Upper lobe of left lung (tissue), 6 donors: ENCODE results near the gene ALPG. TPM values are rescaled to one million over a fixed set of nuclear protein-coding genes. Genes with fewer than 3 reads are reported as not detected.
A peak's percentile ranks its signal among the peaks of the same experiment; 100 is the strongest.

Source experiments
- ATAC-seq, 2 donors: fragments of 200-7000 bp; cut with Tn5 transposase; one replicate each; pipeline ENCODE4 v1.9.1; 2022; ENCODE audit warnings: mild to moderate bottlenecking in 2 of 2, moderate library complexity in 2 of 2; ENCODE audit not compliant: low FRiP score in 2 of 2
- DNase-seq, 2 donors: peaks; one replicate each; pipeline ENCODE4 v3.0.0-alpha.2; 2019 to 2020
- H3K27ac ChIP-seq, 4 donors: fragments of 200-600 bp; sonication (generic); one replicate each; pipeline ENCODE4 v1.5.1; 2016 to 2019
- H3K27me3 ChIP-seq, 4 donors: fragments of 200-600 bp; sonication (generic); one replicate each; pipeline ENCODE4 v1.5.1; 2017 to 2019
- H3K36me3 ChIP-seq, 4 donors: fragments of 200-600 bp; sonication (generic); one replicate each; pipeline ENCODE4 v1.5.1; 2016 to 2019
- H3K4me1 ChIP-seq, 4 donors: fragments of 200-600 bp; sonication (generic); one replicate each; pipeline ENCODE4 v1.5.1; 2018 to 2019
- H3K4me3 ChIP-seq, 4 donors: fragments of 200-600 bp; sonication (generic); one replicate each; pipeline ENCODE4 v1.5.1; 2017 to 2019; ENCODE audit warnings: mild to moderate bottlenecking in 2 of 4, moderate library complexity in 1 of 4
- H3K9me3 ChIP-seq, 4 donors: fragments of 200-600 bp; sonication (generic); one replicate each; pipeline ENCODE4 v1.5.1; 2018 to 2019
- CTCF ChIP-seq, 6 experiments: fragments of 450-650 bp in 4 of 6; fragments of 200-600 bp in 2 of 6; sonication (generic) in 2 of 6; IDR thresholded peaks; one replicate each; pipeline ENCODE4 v1.5.1; 2016 to 2019; ENCODE audit warnings: antibody characterized with exemption in 6 of 6
- EP300 ChIP-seq, 4 donors: sonication (generic); formaldehyde crosslinking; IDR thresholded peaks; one replicate each; pipeline ENCODE4 v1.5.1; 2017; ENCODE audit warnings: antibody characterized with exemption in 4 of 4, control low read depth in 2 of 4
- POLR2A ChIP-seq, 4 donors: fragments of 450-650 bp; IDR thresholded peaks; one replicate each; pipeline ENCODE4 v1.5.1; 2016 to 2017; ENCODE audit warnings: antibody characterized with exemption in 4 of 4, mild to moderate bottlenecking in 2 of 4
- POLR2AphosphoS5 ChIP-seq, 2 donors: sonication (generic); formaldehyde crosslinking; IDR thresholded peaks; one replicate each; pipeline ENCODE4 v1.5.1; 2017; ENCODE audit warnings: antibody characterized with exemption in 2 of 2
- WGBS, 2 donors: methylation state at CpG; one replicate each; pipeline ENCODE4 v1.1.5; 2017 to 2018; 5-methylcytosine and 5-hydroxymethylcytosine counted together
- total RNA-seq, 6 donors: library from RNA; depleted of rRNA in 4 of 6; stranded (reverse); fragments of >200 nt in 4 of 6; gene quantifications; one replicate each; pipeline versions ENCODE4 v1.1.0 to v1.2.1, GENCODE V29; 2016 to 2021
- donor health status: DM: no; HTN: no; CAD: no; lungs with moderate emphysema.
- donor health status: DM: no; HTN: yes; CAD: no; lungs with severe emphysema.

The ALPG gene
- total RNA-seq, 6 donors from 2014 or later, result 0.91 to 2.3 (median 1.4) TPM; not detected in 2

- 91 to 92% methylated on average over 9 to 16 of the region's 17 CpGs for WGBS, 2 donors
- DNase-seq (peak in 1 of 2 donors; percentile 41), ATAC-seq (no peak)
- Histone ChIP-seq H3K27ac (no peak overlapping the region), H3K9me3 (no peaks in the 10 kb centered on the region), H3K4me1 (peaks cover 13 to 32% (median 28%) of the 10 kb centered on the region in 4 donors), H3K4me3 (no peak overlapping the region), H3K36me3 (no peaks in the 10 kb centered on the region), H3K27me3 (peaks cover 0 to 33% (median 14%) of the 10 kb centered on the region in 4 donors)
- no peak for TF ChIP-seq POLR2A (IDR thresholded peaks at IDR 0.05)
- TF ChIP-seq EP300 (IDR thresholded peaks at IDR 0.05), result no peak
These were observed 10.2 kb downstream of the ALPG start for GRCh38 chr2:232416521-232417470.

GRCh38 chr2:232417489-232417888, 10.8 kb downstream of the ALPG start:
- DNase-seq, result no peak

DNA sequence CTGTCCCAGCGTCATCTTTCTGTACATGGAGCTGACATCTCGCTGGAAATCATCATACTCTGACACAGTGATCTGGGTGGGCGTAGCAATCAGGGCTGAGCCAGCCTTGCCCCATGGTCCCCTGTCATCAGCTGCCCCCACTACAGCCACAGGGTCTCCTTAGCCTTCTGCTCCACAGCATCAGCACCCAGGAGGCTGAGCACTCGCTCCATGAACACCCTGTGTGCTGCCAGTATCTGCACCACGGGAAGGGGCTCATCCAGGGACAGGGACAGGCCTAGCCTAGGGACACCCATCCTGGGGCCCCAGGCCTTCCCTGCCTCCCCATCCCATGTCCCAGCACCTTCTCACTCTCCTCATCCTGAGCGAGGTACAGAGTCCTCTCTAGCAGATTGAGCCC, 11.4 kb downstream of the ALPG start:
- Histone ChIP-seq H3K4me3 (no peak overlapping the region), H3K9me3 (peaks cover 0 to 10% (median 0%) of the 10 kb centered on the region in 4 donors), H3K36me3 (no peaks in the 10 kb centered on the region), H3K27ac (no peak overlapping the region), H3K27me3 (peaks cover 0 to 33% (median 14%) of the 10 kb centered on the region in 4 donors), H3K4me1 (peaks cover 13 to 32% (median 28%) of the 10 kb centered on the region in 4 donors)
- 64 to 85% methylated on average over 2 to 6 of the region's 6 CpGs for WGBS, 2 donors
- TF ChIP-seq EP300 (IDR thresholded peaks at IDR 0.05) (no peak), POLR2A (IDR thresholded peaks at IDR 0.05) (no peak), POLR2AphosphoS5 (IDR thresholded peaks at IDR 0.05) (no peak), CTCF (IDR thresholded peaks at IDR 0.05) (no peak)
- DNase-seq (no peak), ATAC-seq (no peak)

More at GRCh38 chr2:232417489-232417888, 10.8 kb downstream of the ALPG start:
- Histone ChIP-seq H3K4me1 (peaks cover 13 to 32% (median 28%) of the 10 kb centered on the region in 4 donors), H3K27ac (no peak overlapping the region), H3K4me3 (no peak overlapping the region), H3K36me3 (no peaks in the 10 kb centered on the region), H3K9me3 (peaks cover 0 to 6% (median 0%) of the 10 kb centered on the region in 4 donors), H3K27me3 (peaks cover 0 to 33% (median 14%) of the 10 kb centered on the region in 4 donors)
- ATAC-seq, result no peak
- no peak for TF ChIP-seq EP300 (IDR thresholded peaks at IDR 0.05)
- no peak for TF ChIP-seq POLR2A (IDR thresholded peaks at IDR 0.05)
- no peak for TF ChIP-seq POLR2AphosphoS5 (IDR thresholded peaks at IDR 0.05)
- TF ChIP-seq CTCF (IDR thresholded peaks at IDR 0.05), result no peak
- WGBS, 2 donors, result 65% methylated on average over 5 of the region's 5 CpGs; no CpG with 5 or more reads in 1 of the 2 donors

DNA sequence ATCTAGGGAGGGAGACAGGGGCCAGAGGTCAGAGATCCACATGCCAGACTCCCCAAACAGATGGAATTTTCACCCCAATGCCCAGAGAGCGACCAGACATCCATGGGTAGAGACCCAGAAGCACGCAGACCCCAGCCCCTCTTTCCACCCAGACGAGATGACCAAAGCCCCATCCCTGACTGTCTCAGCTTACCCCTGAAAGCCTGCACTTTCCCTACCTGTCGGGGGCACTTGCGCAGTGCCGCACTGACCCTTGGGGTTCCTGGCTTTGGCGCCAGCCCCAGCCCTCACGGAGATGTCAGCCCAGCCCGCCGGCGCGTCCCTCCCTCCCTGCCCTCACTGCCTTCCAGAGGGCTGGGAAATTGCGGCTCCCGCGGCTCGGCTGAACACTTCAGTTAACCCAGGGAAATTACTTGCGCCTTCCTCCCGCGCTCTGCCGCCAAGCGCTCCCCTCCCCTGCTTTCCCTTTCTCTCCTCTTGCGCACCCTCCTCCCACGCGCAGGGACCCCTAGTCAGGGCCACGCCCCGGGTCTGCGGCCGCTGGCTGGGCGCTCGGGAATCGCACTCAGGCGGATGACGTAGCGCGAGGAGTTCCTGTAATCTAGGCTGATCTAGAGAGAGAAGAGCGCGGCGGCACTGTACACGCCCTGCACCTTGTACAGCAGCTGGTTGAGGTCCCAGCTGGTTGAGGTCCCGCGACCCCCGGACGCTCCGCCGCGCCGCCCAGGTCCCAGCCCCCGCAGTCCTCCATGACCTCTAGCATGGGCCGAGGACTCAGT, 12.0 kb downstream of the ALPG start:
- TF ChIP-seq CTCF (IDR thresholded peaks at IDR 0.05) (no peak), EP300 (IDR thresholded peaks at IDR 0.05) (no peak), POLR2A (IDR thresholded peaks at IDR 0.05) (no peak), POLR2AphosphoS5 (IDR thresholded peaks at IDR 0.05) (no peak)
- peak overlapping the region in 3 of 4 donors; percentile 26 to 41 (median 39) for H3K4me3 ChIP-seq
- peak overlapping the region in 2 of 4 donors; percentile 5 to 44 for H3K27ac ChIP-seq
- H3K9me3 ChIP-seq, result peaks cover 0 to 10% (median 0%) of the 10 kb centered on the region in 4 donors
- peaks cover 13 to 32% (median 28%) of the 10 kb centered on the region in 4 donors for H3K4me1 ChIP-seq
- WGBS, 2 donors, result 3 to 4% methylated on average over 8 to 27 of the region's 49 CpGs
- DNase-seq, result peak in 1 of 2 donors; percentile 86
- H3K27me3 ChIP-seq, result peaks cover 0 to 33% (median 14%) of the 10 kb centered on the region in 4 donors
- peak; percentile 27 to 81 for ATAC-seq
- H3K36me3 ChIP-seq, result no peaks in the 10 kb centered on the region
